H1 (cell line): ENCODE measurements around the gene NQO2. TPM values are rescaled to one million over a fixed set of nuclear protein-coding genes. Genes with fewer than 3 reads are reported as not detected.

Experiments
- CTCF ChIA-PET: fragments of 300-600 bp; sonication (Branson Sonifier 250); formaldehyde crosslinking; loops from one replicate; lab custom pipeline; 2021; ENCODE audit not compliant: partially characterized antibody; lab: Charles Lee
- POLR2A ChIA-PET: fragments of 300-600 bp; sonication (Branson Sonifier 250); formaldehyde crosslinking; loops from one replicate; lab custom pipeline; 2021; ENCODE audit warnings: inconsistent platforms; ENCODE audit not compliant: partially characterized antibody; lab: Charles Lee
- DNase-seq, 2 experiments: peaks; one replicate each; pipeline versions ENCODE4 v3.0.0 to v3.0.0-alpha.2; 2010 to 2022; ENCODE audit warnings: low spot score in 2 of 2, low read depth in 1 of 2, mixed read lengths in 1 of 2
- FAIRE-seq: peaks from 2 replicates; lab custom pipeline; 2011; peaks lifted over from hg19 to GRCh38; lab: Jason Lieb, UNC
- H2AFZ ChIP-seq: 2 replicates; pipeline ENCODE4 v1.8.1; 2012; ENCODE audit warnings: low read length, inconsistent platforms
- H2AK5ac ChIP-seq: 2 replicates; pipeline ENCODE4 v1.6.1; 2013; ENCODE audit warnings: low read depth, low read length
- H2BK120ac ChIP-seq: replicated peaks from 2 replicates; pipeline ENCODE3; 2013; ENCODE audit warnings: low read depth, low read length, inconsistent platforms
- H2BK12ac ChIP-seq: 2 replicates; pipeline ENCODE4 v1.6.1; 2013; ENCODE audit warnings: low read depth, low read length
- H2BK15ac ChIP-seq: 2 replicates; pipeline ENCODE4 v1.6.1; 2013; ENCODE audit warnings: low read length
- H2BK20ac ChIP-seq: 2 replicates; pipeline ENCODE4 v1.6.1; 2013; ENCODE audit warnings: low read length
- H2BK5ac ChIP-seq: 2 replicates; pipeline ENCODE4 v1.6.1; 2013; ENCODE audit warnings: low read depth, low read length
- H3K14ac ChIP-seq: 2 replicates; pipeline ENCODE4 v1.6.1; 2013; ENCODE audit warnings: inconsistent platforms; ENCODE audit not compliant: insufficient read length
- H3K18ac ChIP-seq: 2 replicates; pipeline ENCODE4 v1.6.1; 2013; ENCODE audit warnings: low read length; ENCODE audit errors: extremely low read depth
- H3K23ac ChIP-seq: 2 replicates; pipeline ENCODE4 v1.6.1; 2013; ENCODE audit warnings: inconsistent platforms; ENCODE audit not compliant: insufficient read length
- H3K23me2 ChIP-seq: 2 replicates; pipeline ENCODE4 v1.6.1; 2013; ENCODE audit warnings: low read depth, low read length
- H3K27ac ChIP-seq: 2 replicates; pipeline ENCODE4 v1.6.1; 2011; ENCODE audit warnings: low read depth, low read length, inconsistent platforms
- H3K27me3 ChIP-seq, 4 experiments: replicated peaks in 1 of 4; 1 replicate in 1 of 4; 2 replicates in 3 of 4; pipeline versions ENCODE4 v1.6.1 to v1.8.1; 2011 to 2013; ENCODE audit warnings: low read length in 3 of 4, mild to moderate bottlenecking in 3 of 4, inconsistent platforms in 2 of 4, mixed read lengths in 2 of 4, moderate library complexity in 1 of 4; ENCODE audit not compliant: control insufficient read depth in 3 of 4, insufficient read depth in 3 of 4; ENCODE audit errors: extremely low read depth in 1 of 4
- H3K36me3 ChIP-seq, 4 experiments: 2 replicates each; pipeline versions ENCODE4 v1.6.1 to v1.8.1; 2011 to 2013; ENCODE audit warnings: mild to moderate bottlenecking in 4 of 4, low read length in 3 of 4, moderate library complexity in 2 of 4, control low read depth in 1 of 4, inconsistent platforms in 1 of 4; ENCODE audit not compliant: insufficient read depth in 4 of 4, control insufficient read depth in 2 of 4
- H3K4ac ChIP-seq: replicated peaks from 2 replicates; pipeline ENCODE3; 2013; ENCODE audit warnings: low read length, low read depth, mixed read lengths, inconsistent platforms; ENCODE audit not compliant: insufficient read length
- H3K4me1 ChIP-seq, 4 experiments: replicated peaks in 1 of 4; 1 replicate in 1 of 4; 2 replicates in 3 of 4; pipeline versions ENCODE4 v1.6.1 to v1.8.1; 2011 to 2013; ENCODE audit warnings: low read length in 3 of 4, inconsistent platforms in 2 of 4, mixed read lengths in 1 of 4; ENCODE audit not compliant: insufficient read depth in 4 of 4, control insufficient read depth in 3 of 4
- H3K4me2 ChIP-seq, 2 experiments: 2 replicates each; pipeline versions ENCODE4 v1.6.1 to v1.8.1; 2011 to 2013; ENCODE audit warnings: low read depth in 2 of 2, low read length in 2 of 2, control low read depth in 1 of 2, inconsistent platforms in 1 of 2, mild to moderate bottlenecking in 1 of 2; ENCODE audit not compliant: insufficient read depth in 1 of 2
- H3K4me3 ChIP-seq, 4 experiments: fragments of 200-600, 300-600 bp in 1 of 4; sonication (generic), shearing (Covaris generic), sonication (Bioruptor Twin) in 1 of 4; 2 replicates each; pipeline versions ENCODE4 v1.5.1 to v1.8.1; 2011 to 2016; ENCODE audit warnings: low read length in 4 of 4, low read depth in 3 of 4, control low read depth in 2 of 4, inconsistent platforms in 2 of 4, mild to moderate bottlenecking in 2 of 4, mixed read lengths in 1 of 4, moderate library complexity in 1 of 4; ENCODE audit not compliant: insufficient read depth in 2 of 4; ENCODE audit errors: extremely low read depth in 1 of 4
- H3K56ac ChIP-seq: replicated peaks from 2 replicates; pipeline ENCODE3; 2013; ENCODE audit warnings: low read depth, mild to moderate bottlenecking, mixed read lengths, low read length, inconsistent platforms; ENCODE audit not compliant: insufficient read length
- H3K79me1 ChIP-seq: 2 replicates; pipeline ENCODE4 v1.6.1; 2013; ENCODE audit warnings: low read depth, low read length, control low read depth
- H3K79me2 ChIP-seq, 2 experiments: 2 replicates each; pipeline versions ENCODE4 v1.6.1 to v1.8.1; 2012 to 2013; ENCODE audit warnings: low read length in 2 of 2, mild to moderate bottlenecking in 2 of 2, inconsistent platforms in 1 of 2; ENCODE audit not compliant: insufficient read depth in 2 of 2, control insufficient read depth in 1 of 2
- H3K9ac ChIP-seq, 4 experiments: replicated peaks in 1 of 4; 1 replicate in 1 of 4; 2 replicates in 3 of 4; pipeline versions ENCODE4 v1.6.1 to v1.8.1; 2011 to 2013; ENCODE audit warnings: low read depth in 3 of 4, low read length in 3 of 4, control low read depth in 2 of 4, mild to moderate bottlenecking in 2 of 4, moderate library complexity in 2 of 4, inconsistent platforms in 1 of 4; ENCODE audit errors: extremely low read depth in 1 of 4
- H3K9me3 ChIP-seq, 2 experiments: 2 replicates each; pipeline versions ENCODE4 v1.6.1 to v1.8.1; 2012 to 2013; ENCODE audit warnings: mild to moderate bottlenecking in 2 of 2, moderate library complexity in 2 of 2, control low read depth in 1 of 2, inconsistent platforms in 1 of 2, low read depth in 1 of 2, low read length in 1 of 2, mixed read lengths in 1 of 2; ENCODE audit not compliant: insufficient read depth in 2 of 2
- H4K20me1 ChIP-seq, 2 experiments: replicated peaks in 1 of 2; 2 replicates each; pipeline versions ENCODE3 to v1.8.1; 2011 to 2013; ENCODE audit warnings: inconsistent platforms in 2 of 2, low read length in 2 of 2, mild to moderate bottlenecking in 1 of 2; ENCODE audit not compliant: insufficient read depth in 2 of 2, control insufficient read depth in 1 of 2
- H4K5ac ChIP-seq: 2 replicates; pipeline ENCODE4 v1.6.1; 2013; ENCODE audit warnings: low read length, low read depth, mixed read lengths, inconsistent platforms; ENCODE audit not compliant: insufficient read length
- H4K8ac ChIP-seq: 2 replicates; pipeline ENCODE4 v1.8.0; 2013; ENCODE audit warnings: mild to moderate bottlenecking, moderate library complexity, low read length, inconsistent platforms; ENCODE audit not compliant: insufficient read depth; ENCODE audit errors: extremely low read depth
- H4K91ac ChIP-seq: replicated peaks from 2 replicates; pipeline ENCODE3; 2013; ENCODE audit warnings: low read length, mixed read lengths, inconsistent platforms; ENCODE audit not compliant: insufficient read length
- HDAC6 ChIP-seq: IDR thresholded peaks from one replicate; pipeline ENCODE4 v1.7.1; 2012; ENCODE audit warnings: low read depth, mild to moderate bottlenecking, inconsistent platforms, low read length, moderate library complexity
- KDM4A ChIP-seq: IDR thresholded peaks from one replicate; pipeline ENCODE4 v1.7.1; 2012; ENCODE audit warnings: low read depth, mild to moderate bottlenecking, moderate library complexity, low read length, inconsistent platforms; ENCODE audit not compliant: severe bottlenecking
- KDM5A ChIP-seq: fragments of 200-600 bp; IDR thresholded peaks from 2 replicates; pipeline ENCODE4 v1.7.1; 2012; ENCODE audit warnings: mild to moderate bottlenecking, low read length, inconsistent platforms, mixed read lengths
- NANOG ChIP-seq: IDR thresholded peaks from 2 replicates; pipeline ENCODE4 v1.6.1; 2011; ENCODE audit warnings: low read length, low read depth, mild to moderate bottlenecking, inconsistent platforms; ENCODE audit not compliant: insufficient read depth, poor library complexity, severe bottlenecking
- POU5F1 ChIP-seq: IDR thresholded peaks from 2 replicates; pipeline ENCODE4 v1.6.1; 2011; ENCODE audit warnings: low read depth, mild to moderate bottlenecking, low read length, moderate library complexity
- RBBP5 ChIP-seq: IDR thresholded peaks from 2 replicates; pipeline ENCODE4 v1.7.1; 2012; ENCODE audit warnings: low read depth, mild to moderate bottlenecking, inconsistent platforms, low read length, moderate library complexity, borderline replicate concordance
- SAP30 ChIP-seq: fragments of 300-600 bp; sonication (generic); IDR thresholded peaks from 2 replicates; pipeline ENCODE4 v1.7.1; 2012; ENCODE audit warnings: low read length, moderate library complexity, mild to moderate bottlenecking, inconsistent platforms; ENCODE audit not compliant: insufficient read depth, insufficient replicate concordance
- SIX5 ChIP-seq: IDR thresholded peaks from 2 replicates; pipeline ENCODE4 v1.6.1; 2011; ENCODE audit warnings: mild to moderate bottlenecking, low read depth, low read length
- WGBS, 2 experiments: shearing (Covaris generic) in 1 of 2; methylation state at CpG; one replicate each; pipeline versions ENCODE4 v1.1.6 to v1.1.7; 2013 to 2015; ENCODE audit warnings: low lambda C conversion rate in 2 of 2, mixed read lengths in 2 of 2, inconsistent platforms in 1 of 2, low coverage in 1 of 2, missing lambda C conversion rate in 1 of 2; ENCODE audit not compliant: insufficient replicate concordance in 2 of 2, insufficient coverage in 1 of 2, insufficient read length in 1 of 2; ENCODE audit errors: extremely low coverage in 1 of 2, missing lambda C conversion rate in 1 of 2; 5-methylcytosine and 5-hydroxymethylcytosine counted together
- polyA plus RNA-seq, 7 experiments: library from polyadenylated mRNA; depleted of rRNA in 3 of 7; stranded (reverse) in 5 of 7; unstranded in 2 of 7; fragments of >200 nt in 5 of 7; fragments of 200-250 nt in 2 of 7; gene quantifications; 1 replicate in 5 of 7; 2 replicates in 1 of 7; 4 replicates in 1 of 7; pipeline versions ENCODE4 v1.2.1 to v1.2.3, GENCODE V29; 2011 to 2013; ENCODE audit warnings: missing spikeins in 2 of 7, mixed read lengths in 2 of 7
- total RNA-seq: library from RNA; stranded (reverse); fragmentation: NEBNext Ultra II Directional; extraction: Animal tissue kit (Norgen Biotek cat#: 25700); gene quantifications from 2 replicates; pipeline ENCODE4 v1.2.1, GENCODE V29; 2021
- TF ChIP-seq, protein P1 (sequence below): IDR thresholded peaks from 2 replicates; pipeline ENCODE4 v1.6.1; 2012; ENCODE audit warnings: low read length, inconsistent platforms
- TF ChIP-seq, protein P2 (sequence below): IDR thresholded peaks from 2 replicates; pipeline ENCODE4 v1.6.1; 2011; ENCODE audit warnings: low read depth, mild to moderate bottlenecking, low read length; ENCODE audit not compliant: insufficient read depth

Gene NQO2
- total and polyA plus RNA-seq, 2 of the 8 experiments (the other 6 are each of a cell fraction or from before 2014, with no cell fraction given) = 135 to 168 TPM

DNA sequence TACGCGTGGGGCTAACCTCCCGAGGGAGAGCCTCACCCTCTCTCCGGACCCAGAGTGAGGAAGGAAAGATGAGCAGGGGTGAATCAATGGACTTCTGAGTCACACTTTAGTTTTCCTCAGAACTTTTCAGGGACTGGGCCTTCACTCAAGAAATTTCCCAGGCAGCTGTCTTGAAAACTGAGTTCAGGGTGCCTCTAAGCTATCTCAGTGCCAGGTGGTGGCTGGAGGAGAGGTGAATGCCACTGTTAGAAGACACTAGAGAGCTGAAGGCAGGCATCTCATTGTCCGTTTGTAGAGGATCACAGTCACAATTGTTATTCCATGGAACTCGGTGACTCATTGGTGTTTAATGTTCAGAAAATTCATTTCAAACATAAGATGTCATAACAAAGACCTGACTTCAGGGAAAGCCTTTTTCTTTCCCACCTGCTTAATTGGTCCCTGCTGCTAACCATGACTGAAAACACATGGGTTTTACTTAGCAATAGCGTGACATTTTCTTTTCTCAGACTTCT lies 23.1 kb upstream of the NQO2 start:
- H2BK5ac ChIP-seq = no peak overlapping the region
- H3K4me3 ChIP-seq = no peak overlapping the region
- H3K56ac ChIP-seq = no peak overlapping the region
- H3K23ac ChIP-seq = no peak overlapping the region
- DNase-seq (no peak), FAIRE-seq (no peak)
- H3K9me3 ChIP-seq = no peaks in the 10 kb centered on the region
- peaks cover 1% of the 10 kb centered on the region; the same call in 1 of the 2 replicates for H3K23me2 ChIP-seq
- peaks cover 0 to 6% (median 0%) of the 10 kb centered on the region in 4 experiments; a peak in 2 of 7 replicates for H3K4me1 ChIP-seq
- no peak overlapping the region for H2BK12ac ChIP-seq
- no peak overlapping the region for H3K14ac ChIP-seq
- POLR2A ChIA-PET = interaction anchor here (1.0 to 1.2 kb wide), 2 partner anchors 12 to 256 kb away, joined by 3 read pairs; no protein-coding TSS in a partner anchor
- no peak overlapping the region for H3K4me2 ChIP-seq
- no peak overlapping the region for H4K5ac ChIP-seq
- 0 out of 7 replicates have a peak, but pooled peaks cover 0 to under 1% (median 0%) of the 10 kb centered on the region in 4 experiments for H3K27me3 ChIP-seq
- no peak overlapping the region for H2BK15ac ChIP-seq
- H4K8ac ChIP-seq = no peak overlapping the region
- H3K18ac ChIP-seq = no peak overlapping the region; the same call in 1 of the 2 replicates
- H4K20me1 ChIP-seq = no peaks in the 10 kb centered on the region
- no peak overlapping the region for H3K9ac ChIP-seq
- H3K36me3 ChIP-seq = no peaks in the 10 kb centered on the region
- H2AFZ ChIP-seq = peak overlapping the region; percentile 75
- no peak overlapping the region for H3K4ac ChIP-seq
- no peak overlapping the region for H2BK120ac ChIP-seq
- no peaks in the 10 kb centered on the region for H3K79me1 ChIP-seq
- CTCF ChIA-PET = interaction anchor here (0.7 to 9.3 kb wide), 4 partner anchors 12 to 122 kb away, joined by 3 to 54 read pairs (median 3); no protein-coding TSS in a partner anchor
- no peak overlapping the region for H3K27ac ChIP-seq
- 80% methylated on average over 7 of the region's 7 CpGs; no CpG with 5 or more reads in 1 of the 2 experiments for WGBS, 2 experiments
- no peak overlapping the region for H2AK5ac ChIP-seq
- H2BK20ac ChIP-seq = peak overlapping the region; percentile 43; the same call in 1 of the 2 replicates
- no peaks in the 10 kb centered on the region for H3K79me2 ChIP-seq
- no peak overlapping the region for H4K91ac ChIP-seq
- TF ChIP-seq KDM5A (no peak), HDAC6 (no peak), SIX5 (no peak), KDM4A (no peak), POU5F1 (no peak), RBBP5 (no peak), NANOG (no peak), SAP30 (no peak)
- TF ChIP-seq, protein P1, sequence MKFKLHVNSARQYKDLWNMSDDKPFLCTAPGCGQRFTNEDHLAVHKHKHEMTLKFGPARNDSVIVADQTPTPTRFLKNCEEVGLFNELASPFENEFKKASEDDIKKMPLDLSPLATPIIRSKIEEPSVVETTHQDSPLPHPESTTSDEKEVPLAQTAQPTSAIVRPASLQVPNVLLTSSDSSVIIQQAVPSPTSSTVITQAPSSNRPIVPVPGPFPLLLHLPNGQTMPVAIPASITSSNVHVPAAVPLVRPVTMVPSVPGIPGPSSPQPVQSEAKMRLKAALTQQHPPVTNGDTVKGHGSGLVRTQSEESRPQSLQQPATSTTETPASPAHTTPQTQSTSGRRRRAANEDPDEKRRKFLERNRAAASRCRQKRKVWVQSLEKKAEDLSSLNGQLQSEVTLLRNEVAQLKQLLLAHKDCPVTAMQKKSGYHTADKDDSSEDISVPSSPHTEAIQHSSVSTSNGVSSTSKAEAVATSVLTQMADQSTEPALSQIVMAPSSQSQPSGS = no peak
- TF ChIP-seq, protein P2, sequence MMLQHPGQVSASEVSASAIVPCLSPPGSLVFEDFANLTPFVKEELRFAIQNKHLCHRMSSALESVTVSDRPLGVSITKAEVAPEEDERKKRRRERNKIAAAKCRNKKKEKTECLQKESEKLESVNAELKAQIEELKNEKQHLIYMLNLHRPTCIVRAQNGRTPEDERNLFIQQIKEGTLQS = no peak
